ENCODE data around the gene SPTBN4.
"Not testable (repeated sequence)": the region's sequence is repeated elsewhere in the genome, so short reads cannot be mapped to it uniquely, and the experiment has no call there.

The SPTBN4 gene

DNA sequence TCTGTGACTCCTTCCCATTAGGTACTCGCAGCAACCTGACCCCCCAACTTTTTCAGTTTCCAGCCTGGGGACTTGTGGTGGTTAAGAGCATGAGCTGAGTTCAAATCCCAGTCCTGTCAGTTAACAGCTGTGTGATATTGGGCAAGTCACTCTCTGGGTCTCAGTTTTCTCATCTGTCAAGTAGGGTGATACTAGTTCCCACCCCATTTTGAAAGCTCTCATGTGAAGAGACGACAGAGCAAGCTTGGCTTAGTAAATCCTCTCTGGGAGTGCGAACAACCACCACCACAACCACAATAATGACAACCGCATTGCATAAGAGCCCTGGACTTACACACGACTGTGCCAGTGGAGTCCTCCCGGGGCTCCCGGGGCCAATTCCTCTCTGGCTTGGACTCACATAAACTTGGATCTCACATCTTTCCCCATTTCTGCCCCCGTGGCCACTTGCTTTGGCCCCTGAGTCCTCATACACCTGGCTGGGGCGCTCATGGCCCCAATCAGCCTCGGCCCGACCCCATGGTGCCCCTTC is 1.7 kb upstream of the SPTBN4 start:
- DNase-seq (ENCODE audit: low spot score), result peak; percentile 2

DNA sequence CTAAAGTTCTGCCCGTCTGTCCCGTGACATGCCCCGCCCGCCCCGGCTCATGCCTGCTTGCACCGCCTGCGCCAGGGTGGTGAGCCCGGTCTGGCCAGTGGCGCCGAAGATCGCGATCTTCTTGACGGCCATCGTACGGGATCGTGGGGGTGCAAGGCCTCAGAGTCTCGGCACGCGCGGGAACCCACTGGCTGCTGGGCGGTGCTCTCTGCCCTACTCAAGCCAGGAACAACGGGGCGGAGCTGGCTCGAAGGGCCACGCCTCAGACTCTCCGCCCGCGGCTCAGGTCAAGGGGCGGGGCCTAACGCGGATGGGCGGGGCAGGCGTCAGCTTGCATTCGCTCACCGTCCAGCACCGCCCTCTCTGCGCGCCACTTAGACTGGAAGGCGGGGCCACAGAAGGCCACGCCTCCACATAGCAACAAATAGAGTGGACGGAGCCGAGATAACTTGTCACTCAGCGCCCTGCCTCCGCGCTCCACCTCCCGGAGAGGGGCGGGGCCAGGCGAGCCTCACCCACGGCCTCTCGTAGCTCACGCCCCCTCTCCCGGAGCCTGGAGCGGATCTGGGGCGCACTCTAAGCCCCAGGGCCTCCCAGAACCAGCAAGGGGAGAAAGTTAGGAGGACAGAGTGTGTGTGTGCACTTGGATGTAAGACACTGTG is 1.1 kb upstream of the SPTBN4 start, which contains the start of gene BLVRB:
Gene BLVRB, minus strand, starts transcription at position 189 of the 662 bp plus-strand sequence. Its CDS starts 57 bp downstream, at position 132.
- DNase-seq (ENCODE audit: low spot score), result peak; percentile 99

- DNase-seq (ENCODE audit: low spot score), result peak; percentile 85
These were observed 399 bp upstream of the SPTBN4 start for GRCh38 chr19:40466219-40466984.

DNA sequence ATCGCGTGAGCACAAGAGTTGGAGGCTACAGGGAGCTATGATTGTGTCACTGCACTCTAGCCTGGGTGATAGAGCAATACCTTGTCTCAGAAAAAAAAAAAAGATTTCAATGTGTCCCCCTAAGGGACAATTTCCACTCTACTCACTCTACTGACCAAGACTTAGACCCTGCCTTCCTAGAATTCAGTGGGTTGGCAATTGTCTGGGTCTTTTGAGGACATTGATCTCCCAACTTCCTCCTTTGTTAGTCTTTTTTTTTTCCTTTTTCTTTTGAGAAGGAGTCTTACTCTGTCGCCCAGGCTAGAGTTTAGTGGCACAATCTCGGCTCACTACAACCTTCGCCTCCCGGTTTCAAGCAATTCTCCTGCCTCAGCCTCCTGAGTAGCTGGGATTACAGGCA is 2.2 kb downstream of the SPTBN4 start:
- DNase-seq (ENCODE audit: low spot score), result no peak

GRCh38 chr19:40471111-40471510 is 4.3 kb downstream of the SPTBN4 start:
- DNase-seq (ENCODE audit: low spot score), result no peak

GRCh38 chr19:40472516-40472915 is 5.7 kb downstream of the SPTBN4 start:
- no peak for DNase-seq (ENCODE audit: low spot score)

GRCh38 chr19:40474737-40475136 is 7.9 kb downstream of the SPTBN4 start:
- DNase-seq (ENCODE audit: low spot score), result no peak

- not testable (repeated sequence) for DNase-seq (ENCODE audit: low spot score)
These were observed 9.3 kb downstream of the SPTBN4 start for GRCh38 chr19:40475878-40476644.

- DNase-seq (ENCODE audit: low spot score), result no peak
These were observed 19.2 kb downstream of the SPTBN4 start for GRCh38 chr19:40486017-40486416.

DNA sequence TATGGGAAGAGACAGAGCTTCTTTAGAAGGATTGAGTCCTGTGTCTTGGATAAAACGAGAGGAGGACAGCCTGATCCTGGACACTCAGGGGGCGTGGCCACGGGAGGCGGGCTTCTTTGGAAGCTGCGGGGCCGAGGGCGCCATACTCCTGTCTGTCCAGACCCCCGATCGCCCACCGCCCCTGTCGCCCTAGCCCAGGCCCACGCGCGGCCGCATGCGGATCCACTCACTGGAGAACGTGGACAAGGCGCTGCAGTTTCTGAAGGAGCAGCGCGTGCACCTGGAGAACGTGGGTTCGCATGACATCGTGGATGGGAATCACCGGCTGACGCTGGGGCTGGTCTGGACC is 23.1 kb downstream of the SPTBN4 start:
- DNase-seq (ENCODE audit: low spot score), result no peak

- no peak for DNase-seq (ENCODE audit: low spot score)
These were observed 25.5 kb downstream of the SPTBN4 start for GRCh38 chr19:40492274-40492673.

GRCh38 chr19:40493778-40494177 is 27.0 kb downstream of the SPTBN4 start:
- DNase-seq (ENCODE audit: low spot score), result no peak

DNA sequence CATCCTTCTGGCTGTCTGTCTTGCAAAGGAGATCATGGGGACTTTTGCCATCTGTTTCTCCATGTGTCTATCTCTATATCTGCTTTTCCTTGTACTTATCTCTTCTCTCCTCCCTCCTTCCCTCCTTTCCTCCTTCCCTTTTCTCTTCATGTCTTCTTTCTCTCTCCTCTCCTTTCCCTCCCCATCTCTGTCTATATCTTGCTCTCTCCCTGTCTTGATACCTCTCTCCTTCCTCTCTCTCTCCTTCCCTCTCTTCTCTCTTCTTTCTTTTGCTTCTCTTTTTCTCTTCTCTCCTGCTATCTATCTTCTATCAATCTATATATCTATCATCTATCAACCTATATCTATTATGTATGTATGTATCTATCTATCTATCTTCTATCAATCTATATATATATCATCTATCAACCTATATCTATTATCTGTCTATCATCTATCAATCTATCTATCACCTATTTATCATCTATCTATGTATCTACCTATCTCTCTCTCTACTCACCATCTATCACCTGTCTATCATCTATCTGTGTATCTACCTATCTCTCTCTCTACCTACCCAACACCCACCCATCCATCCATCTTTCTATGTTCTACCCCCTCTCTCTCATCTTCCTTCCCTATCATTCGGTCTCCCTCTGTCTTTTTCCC is 27.5 kb downstream of the SPTBN4 start:
- DNase-seq (ENCODE audit: low spot score), result no peak

DNA sequence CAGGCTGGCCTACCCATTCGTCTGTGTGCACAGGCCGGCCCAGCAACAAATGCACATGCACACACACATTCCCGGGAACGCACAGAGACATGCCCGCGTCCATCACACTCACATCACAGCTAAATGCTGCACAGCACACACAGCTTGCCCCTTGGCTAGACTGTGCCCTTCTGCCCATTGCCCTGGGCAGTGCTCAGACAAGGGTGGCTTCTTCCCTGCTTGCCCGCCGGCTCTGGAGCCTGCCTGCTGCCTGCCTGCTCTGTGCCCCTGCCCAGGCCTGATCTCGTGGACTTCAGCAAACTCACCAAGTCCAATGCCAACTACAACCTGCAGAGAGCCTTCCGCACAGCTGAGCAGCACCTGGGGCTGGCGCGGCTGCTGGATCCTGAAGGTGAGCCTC is 30.4 kb downstream of the SPTBN4 start:
- DNase-seq (ENCODE audit: low spot score), result no peak

DNA sequence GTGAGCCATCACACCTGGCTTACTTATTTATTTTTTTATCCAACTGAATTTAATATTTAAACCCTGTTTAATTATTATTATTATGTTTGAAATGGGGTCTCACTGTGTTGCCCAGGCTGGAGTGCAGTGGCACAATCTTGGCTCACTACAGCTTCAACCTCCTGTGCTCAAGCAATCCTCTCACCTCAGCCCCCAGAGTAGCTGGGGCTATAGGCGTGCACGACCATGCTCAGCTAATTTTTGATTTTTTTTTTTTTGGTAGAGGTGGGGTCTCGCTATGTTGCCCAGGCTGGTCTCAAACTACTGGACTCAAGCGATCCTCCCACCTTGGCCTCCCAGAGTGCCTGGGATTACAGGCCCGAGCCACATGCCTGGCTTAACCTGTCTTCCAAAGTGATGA is 32.5 kb downstream of the SPTBN4 start:
- no peak for DNase-seq (ENCODE audit: low spot score)

DNA sequence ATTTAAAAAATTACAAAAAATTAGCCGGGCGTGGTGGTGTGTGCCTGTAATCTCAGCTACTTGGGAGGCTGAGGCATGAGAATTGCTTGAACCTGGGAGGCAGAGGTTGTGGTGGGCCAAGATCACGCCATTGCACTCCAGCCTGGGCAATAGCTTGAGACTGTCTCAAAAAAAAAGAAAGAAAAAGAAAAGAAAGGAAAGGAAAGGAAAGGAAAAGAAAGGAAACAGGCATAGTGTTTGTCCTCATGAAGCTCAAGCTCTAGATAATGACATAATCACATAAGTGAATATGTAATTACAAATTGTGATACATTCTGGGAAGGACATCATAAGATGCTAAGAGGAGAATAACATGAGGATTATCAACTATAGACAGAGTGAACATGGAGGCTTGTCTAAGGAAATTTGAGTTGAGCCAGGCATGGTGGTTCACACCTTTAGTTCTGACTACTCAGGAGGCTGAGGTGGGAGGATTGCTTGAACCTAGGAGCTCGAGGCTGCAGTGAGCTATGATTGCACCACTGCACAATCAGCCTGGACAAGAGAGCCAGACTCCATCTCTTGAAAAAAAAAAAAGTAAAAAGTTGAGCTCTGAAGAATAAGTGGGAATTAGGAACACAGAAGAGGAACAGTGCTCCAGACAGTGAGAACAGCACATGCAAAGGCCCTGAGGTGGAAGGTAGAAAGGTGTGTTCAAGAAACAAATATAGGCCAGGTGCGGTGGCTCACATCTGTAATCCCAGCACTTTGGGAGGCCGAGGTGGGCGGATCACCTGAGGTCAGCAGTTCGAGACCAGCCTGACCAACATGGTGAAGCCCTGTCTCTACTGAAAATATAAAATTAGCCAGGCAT is 34.1 kb downstream of the SPTBN4 start:
- DNase-seq (ENCODE audit: low spot score), result not testable (repeated sequence)

GRCh38 chr19:40501599-40501998 is 34.8 kb downstream of the SPTBN4 start:
- no peak for DNase-seq (ENCODE audit: low spot score)

DNA sequence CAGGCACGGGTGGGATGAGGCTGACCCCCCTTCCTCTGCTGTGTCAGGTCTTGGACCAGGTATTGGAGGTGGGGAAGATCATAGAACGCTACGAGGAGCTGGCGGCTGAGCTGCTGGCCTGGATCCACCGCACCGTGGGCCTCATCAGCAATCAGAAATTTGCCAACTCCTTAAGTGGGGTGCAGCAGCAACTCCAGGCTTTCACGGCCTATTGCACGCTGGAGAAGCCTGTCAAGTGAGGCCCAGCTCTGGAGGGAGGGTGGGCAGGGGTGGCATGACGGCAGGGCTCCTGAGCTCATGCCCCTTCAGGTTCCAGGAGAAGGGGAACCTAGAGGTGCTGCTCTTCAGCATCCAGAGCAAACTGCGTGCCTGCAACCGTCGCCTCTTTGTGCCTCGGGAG is 35.3 kb downstream of the SPTBN4 start:
- DNase-seq (ENCODE audit: low spot score), result no peak

DNA sequence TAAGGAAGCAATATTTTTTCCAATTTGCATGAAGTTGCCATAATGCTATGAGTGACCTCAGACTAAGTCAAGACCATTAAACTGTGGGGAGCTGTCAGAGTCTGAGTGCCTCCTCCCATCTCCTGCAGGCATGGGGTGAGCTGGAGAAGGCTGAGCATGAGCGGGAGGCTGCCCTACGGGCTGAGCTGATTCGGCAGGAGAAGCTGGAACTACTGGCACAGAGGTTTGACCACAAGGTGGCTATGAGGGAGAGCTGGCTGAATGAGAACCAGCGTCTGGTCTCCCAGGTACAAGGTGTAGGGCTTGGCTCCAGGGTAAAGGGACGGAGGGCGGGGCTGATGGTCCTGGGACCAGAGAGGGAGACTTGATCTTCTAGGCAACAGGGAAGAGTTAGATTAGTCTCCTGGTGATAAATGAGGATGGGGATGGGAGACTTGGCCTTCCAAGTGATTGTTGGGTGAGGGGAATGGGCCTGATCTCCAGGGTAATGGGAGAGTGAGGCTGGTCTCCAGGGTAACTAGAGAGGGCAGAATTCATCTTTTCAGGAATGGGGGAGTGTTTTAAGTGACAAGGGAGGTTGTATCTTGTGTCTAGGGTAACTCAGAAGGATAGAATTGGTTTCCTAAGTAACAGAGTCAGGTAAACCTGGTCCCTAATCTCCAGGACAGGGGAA is 36.0 kb downstream of the SPTBN4 start:
- no peak for DNase-seq (ENCODE audit: low spot score)

- no peak for DNase-seq (ENCODE audit: low spot score)
These were observed 36.5 kb downstream of the SPTBN4 start for GRCh38 chr19:40503320-40503695.

DNA sequence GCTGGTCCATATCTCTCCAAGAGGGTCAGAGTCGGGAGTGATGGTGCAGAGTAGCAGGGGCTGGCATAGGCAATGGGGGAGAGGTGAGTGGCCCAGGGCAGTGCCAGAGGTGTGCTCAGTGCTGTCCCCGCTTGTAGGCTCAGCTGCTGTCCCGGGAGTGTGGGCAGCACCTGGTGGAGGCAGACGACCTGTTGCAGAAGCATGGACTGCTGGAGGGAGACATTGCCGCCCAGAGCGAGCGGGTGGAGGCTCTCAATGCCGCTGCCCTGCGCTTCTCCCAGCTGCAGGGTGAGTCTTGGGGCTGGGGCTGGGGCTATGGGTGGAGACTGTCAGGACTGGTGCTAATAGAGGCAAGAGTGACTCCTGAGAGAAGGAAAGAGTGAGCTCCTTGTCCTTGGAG is 39.3 kb downstream of the SPTBN4 start:
- no peak for DNase-seq (ENCODE audit: low spot score)
